ENCODE data around the gene PADI1.

PADI1 gene

GRCh38 chr1:17197696-17198095 is 7.2 kb upstream of the PADI1 start:
- no peak for DNase-seq

GRCh38 chr1:17198476-17199258 is 6.3 kb upstream of the PADI1 start:
- peak; percentile 20 for DNase-seq

- DNase-seq = no peak
These were observed 5.5 kb upstream of the PADI1 start for GRCh38 chr1:17199267-17200044.

- no peak for DNase-seq
These were observed 4.7 kb upstream of the PADI1 start for GRCh38 chr1:17200246-17200645.

GRCh38 chr1:17200756-17201155 is 4.2 kb upstream of the PADI1 start:
- peak; percentile 26 for DNase-seq

GRCh38 chr1:17201201-17202021 is 3.5 kb upstream of the PADI1 start:
- no peak for DNase-seq

- no peak for DNase-seq
These were observed 724 bp downstream of the PADI1 start for GRCh38 chr1:17205652-17206051.

GRCh38 chr1:17206196-17206595 is 1.3 kb downstream of the PADI1 start:
- DNase-seq = no peak

GRCh38 chr1:17207046-17207445 is 2.1 kb downstream of the PADI1 start:
- DNase-seq = no peak

- no peak for DNase-seq
These were observed 2.6 kb downstream of the PADI1 start for GRCh38 chr1:17207540-17207939.

- peak; percentile 87 for DNase-seq
These were observed 3.1 kb downstream of the PADI1 start for GRCh38 chr1:17207966-17208418.

GRCh38 chr1:17208546-17208945 is 3.6 kb downstream of the PADI1 start:
- no peak for DNase-seq

- DNase-seq = peak; percentile 60
These were observed 4.5 kb downstream of the PADI1 start for GRCh38 chr1:17209430-17209829.

GRCh38 chr1:17210176-17210575 is 5.2 kb downstream of the PADI1 start:
- DNase-seq = peak; percentile 23

- DNase-seq = no peak
These were observed 6.4 kb downstream of the PADI1 start for GRCh38 chr1:17211377-17211776.

GRCh38 chr1:17212009-17212408 is 7.1 kb downstream of the PADI1 start:
- no peak for DNase-seq

GRCh38 chr1:17212487-17213121 is 7.7 kb downstream of the PADI1 start:
- peak; percentile 97 for DNase-seq

- no peak for DNase-seq
These were observed 8.3 kb downstream of the PADI1 start for GRCh38 chr1:17213148-17213781.

- DNase-seq = no peak
These were observed 8.8 kb downstream of the PADI1 start for GRCh38 chr1:17213782-17214148.

- DNase-seq = no peak
These were observed 10.1 kb downstream of the PADI1 start for GRCh38 chr1:17214876-17215544.

- peak; percentile 64 for DNase-seq
These were observed 10.6 kb downstream of the PADI1 start for GRCh38 chr1:17215545-17215890.

- DNase-seq = no peak
These were observed 11.2 kb downstream of the PADI1 start for GRCh38 chr1:17216078-17216477.
